HG02678 (cell line): ENCODE measurements around the gene SRCAP.

ENCODE experiments used
- ATAC-seq: cut with Tn5 transposase; IDR thresholded peaks from one replicate; pipeline ENCODE4 v1.9.1; 2021; ENCODE audit warnings: mild to moderate bottlenecking, moderate library complexity; ENCODE audit not compliant: unreplicated experiment

Gene SRCAP

DNA sequence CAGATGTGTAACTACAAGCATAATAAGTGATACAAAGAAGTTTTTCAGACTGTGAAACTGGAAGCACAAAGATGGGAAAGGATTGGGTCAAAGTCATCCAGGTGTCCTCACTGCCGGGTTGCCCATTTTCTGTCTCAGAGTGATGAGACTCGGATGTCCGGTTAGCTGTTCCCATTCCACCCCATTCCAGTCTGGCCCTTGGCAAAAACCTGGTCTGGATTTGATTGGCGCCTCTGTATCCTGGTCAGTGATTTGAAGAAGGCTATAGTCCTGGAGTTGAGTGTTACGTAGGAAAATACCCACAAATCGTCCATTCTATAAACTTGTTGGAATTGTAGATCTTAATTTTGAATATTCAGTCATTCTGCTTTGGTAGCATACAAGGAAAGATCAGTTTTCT lies 29.4 kb downstream of the SRCAP start:
- ATAC-seq = no peak

DNA sequence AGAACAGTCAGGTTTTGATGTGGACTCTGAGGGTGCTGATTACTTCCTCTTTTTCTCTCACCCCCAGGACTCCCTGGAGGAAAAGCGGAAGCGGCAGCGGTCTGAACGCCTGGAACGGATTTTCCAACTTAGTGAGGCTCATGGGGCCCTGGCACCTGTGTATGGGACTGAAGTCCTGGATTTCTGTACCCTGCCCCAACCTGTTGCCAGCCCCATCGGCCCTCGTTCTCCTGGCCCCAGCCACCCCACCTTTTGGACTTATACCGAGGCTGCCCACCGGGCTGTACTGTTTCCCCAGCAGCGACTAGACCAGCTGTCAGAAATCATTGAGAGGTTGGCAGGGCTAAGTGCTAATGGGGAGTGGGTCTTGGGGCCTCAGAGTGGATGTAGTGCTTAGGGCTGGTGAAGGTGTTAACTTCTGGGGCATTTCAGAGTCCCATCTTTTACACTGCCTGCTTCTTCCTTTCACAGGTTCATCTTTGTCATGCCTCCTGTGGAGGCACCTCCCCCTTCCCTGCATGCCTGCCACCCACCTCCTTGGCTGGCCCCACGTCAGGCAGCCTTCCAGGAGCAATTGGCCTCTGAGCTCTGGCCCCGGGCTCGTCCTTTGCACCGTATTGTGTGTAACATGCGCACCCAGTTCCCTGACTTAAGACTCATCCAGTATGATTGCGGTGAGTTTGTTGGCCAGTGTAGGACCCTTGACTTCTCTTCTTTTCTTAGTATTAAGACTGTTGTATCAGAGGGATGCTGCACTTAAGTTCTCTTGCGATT lies 30.1 kb downstream of the SRCAP start:
- ATAC-seq = no peak

DNA sequence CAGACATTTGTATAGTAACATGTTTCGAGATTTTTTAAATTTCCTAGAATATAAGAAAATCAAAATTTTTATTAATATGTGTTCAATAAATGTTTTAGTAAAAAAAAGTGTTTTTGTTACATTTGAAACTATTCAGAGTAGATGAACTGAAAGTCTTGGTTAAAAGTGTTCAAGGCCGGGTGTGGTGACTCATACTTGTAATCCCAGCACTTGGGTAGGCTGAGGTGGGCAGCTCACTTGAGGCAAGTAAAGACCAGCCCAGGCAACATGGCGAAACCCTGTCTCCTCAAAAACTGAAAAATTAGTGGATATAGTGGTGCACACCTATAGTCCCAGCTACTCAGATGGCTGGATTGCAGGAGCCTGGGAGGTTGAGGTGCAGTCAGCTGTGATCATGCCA lies 32.4 kb downstream of the SRCAP start:
- ATAC-seq = no peak

DNA sequence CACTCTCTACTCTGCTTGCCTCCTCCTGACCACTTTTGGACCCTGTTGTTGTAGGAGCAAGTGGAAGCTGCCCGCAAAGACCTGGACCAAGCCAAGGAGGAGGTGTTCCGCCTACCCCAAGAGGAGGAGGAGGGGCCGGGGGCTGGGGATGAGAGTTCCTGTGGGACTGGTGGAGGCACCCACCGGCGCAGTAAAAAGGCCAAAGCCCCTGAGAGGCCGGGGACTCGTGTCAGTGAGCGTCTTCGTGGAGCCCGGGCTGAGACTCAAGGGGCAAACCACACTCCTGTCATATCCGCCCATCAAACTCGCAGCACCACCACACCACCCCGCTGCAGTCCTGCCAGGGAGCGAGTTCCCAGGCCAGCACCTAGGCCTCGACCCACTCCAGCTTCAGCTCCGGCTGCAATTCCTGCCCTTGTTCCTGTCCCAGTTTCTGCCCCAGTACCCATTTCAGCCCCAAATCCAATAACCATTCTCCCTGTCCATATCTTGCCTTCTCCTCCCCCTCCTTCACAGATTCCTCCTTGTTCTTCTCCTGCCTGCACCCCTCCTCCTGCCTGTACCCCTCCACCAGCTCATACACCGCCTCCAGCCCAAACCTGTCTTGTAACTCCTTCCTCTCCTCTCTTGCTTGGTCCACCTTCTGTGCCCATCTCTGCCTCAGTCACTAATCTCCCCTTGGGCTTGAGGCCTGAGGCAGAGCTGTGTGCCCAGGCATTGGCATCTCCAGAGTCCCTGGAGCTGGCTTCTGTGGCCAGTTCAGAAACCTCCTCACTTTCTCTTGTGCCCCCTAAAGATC lies 38.2 kb downstream of the SRCAP start:
- ATAC-seq = no peak

- ATAC-seq = no peak
These were observed 39.0 kb downstream of the SRCAP start for GRCh38 chr16:30737794-30738648.

GRCh38 chr16:30738984-30739951 lies 40.3 kb downstream of the SRCAP start:
- no peak for ATAC-seq

DNA sequence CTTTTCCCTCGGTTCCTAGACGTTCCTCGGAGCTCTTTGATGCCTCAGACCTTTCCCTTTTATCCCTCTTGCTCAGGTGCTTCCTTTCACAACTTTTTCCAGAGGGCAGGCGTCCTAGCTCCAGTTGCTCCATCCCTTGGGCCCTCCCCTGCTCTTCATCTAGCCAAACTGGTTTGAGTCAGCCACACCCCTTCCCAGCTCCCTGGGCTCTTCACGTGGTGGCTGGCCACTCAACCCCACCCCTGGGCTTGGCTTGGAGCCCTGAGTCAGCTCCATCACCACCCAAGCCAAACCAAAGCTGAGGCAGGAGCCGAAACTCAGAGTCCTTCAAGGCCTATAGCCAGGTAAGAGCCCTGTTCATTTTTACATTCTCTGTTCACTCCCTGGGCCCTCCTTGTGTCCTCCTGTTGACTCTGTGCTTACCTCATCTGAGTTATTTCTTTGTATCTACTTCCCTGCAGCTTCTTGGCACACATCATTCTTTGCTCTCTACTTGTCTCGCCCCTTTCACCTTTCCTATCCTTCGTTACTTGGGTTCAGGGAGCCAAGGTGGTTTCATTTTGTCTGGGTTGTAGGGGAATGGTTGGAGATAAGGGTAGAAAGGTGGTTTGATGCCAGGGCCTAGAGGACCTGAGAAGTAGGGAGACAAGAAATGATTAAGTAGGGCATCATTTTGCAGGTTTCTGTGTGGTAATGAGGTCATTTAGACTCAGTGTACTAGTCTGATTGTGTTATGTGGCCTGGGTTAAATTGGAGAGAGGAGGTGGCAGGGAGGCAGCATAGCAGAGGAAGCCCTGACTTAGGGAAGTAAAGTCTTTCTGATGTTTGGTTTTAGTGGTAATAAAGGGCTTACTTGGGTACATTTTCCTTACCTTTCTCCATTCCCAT lies 41.6 kb downstream of the SRCAP start:
- no peak for ATAC-seq

GRCh38 chr16:30741461-30741914 lies 42.5 kb downstream of the SRCAP start:
- ATAC-seq = no peak

DNA sequence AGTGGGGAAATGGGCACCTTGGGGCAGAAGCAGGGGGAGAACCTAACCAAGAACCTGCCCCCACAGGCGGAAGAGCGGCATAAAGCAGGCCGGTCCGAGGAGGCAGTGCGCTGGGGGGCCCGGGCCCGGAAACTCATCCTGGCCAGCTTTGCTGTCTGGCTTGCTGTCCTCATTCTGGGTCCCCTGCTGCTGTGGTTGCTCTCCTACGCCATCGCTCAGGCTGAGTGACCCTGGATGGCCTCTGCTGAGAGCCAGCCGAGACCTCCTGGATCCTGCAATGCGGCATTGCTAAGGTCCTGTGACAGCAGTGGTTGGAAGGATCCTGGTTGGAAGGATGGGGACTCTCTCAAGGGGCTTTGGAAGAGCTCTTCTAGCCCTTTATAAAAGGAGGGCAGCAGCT lies 44.7 kb downstream of the SRCAP start:
- ATAC-seq = no peak

DNA sequence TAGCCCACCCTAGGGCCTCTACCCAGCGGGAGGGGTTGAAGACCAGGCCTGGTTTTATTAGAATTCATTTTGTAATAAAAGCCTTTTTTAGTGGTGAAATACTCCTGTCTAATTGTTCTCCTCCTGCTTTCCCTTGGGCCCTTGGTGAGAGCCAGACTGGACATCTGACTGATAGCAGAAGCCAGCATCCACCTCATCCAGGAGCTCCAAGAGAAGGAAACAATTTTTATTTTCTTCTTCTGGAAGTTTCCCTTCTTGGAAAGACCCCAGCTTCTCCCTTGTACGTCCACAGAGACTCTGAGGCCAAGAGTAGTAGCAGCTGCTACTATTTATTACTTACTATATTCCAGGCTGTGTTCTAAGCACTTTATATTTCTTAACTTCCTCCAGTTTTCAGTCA lies 45.2 kb downstream of the SRCAP start:
- no peak for ATAC-seq

DNA sequence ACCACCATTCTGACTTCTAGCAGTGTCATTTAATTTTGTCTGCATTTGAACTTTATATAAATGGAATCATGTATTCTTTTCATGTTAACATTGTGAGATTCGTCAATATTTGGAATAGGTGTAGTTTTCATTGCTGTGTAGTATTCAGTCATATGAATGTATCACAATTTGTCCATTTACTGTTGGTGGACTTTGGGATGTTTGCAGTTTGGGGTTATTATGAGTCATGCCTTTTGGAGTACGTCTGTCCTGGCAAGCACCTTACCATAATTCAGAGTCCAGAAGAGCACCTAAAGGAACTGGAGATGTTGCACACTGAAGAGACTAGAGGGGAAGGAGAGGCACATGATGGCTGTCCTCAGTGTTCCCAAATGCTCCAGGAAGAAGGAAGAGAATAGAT lies 46.1 kb downstream of the SRCAP start:
- ATAC-seq = no peak

DNA sequence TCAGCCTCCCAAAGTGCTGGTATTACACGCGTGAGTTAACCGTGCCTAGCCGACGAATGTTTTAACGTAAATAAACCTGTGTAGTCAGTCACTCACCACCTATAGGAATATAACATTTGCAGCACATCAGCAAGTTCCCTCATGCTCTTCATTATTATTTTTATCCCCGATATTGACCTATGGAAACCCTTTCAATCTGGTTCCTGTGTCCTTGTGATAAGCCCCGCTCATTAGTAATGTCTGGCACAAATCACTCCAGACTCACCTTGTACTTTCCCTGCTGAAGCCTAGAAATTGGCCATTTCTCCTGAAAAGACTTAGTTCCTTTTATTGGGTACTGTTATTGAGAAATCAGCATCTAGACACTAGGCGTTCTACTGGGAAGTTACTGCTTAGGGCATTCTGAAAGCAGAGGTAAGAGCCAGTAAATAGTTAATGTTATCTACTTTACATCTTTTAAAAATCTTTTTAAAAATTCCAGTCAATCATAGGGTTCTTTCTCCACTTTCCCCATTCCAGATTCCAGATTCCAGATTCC lies 47.7 kb downstream of the SRCAP start:
- no peak for ATAC-seq

- no peak for ATAC-seq
These were observed 48.4 kb downstream of the SRCAP start for GRCh38 chr16:30747331-30747730.

DNA sequence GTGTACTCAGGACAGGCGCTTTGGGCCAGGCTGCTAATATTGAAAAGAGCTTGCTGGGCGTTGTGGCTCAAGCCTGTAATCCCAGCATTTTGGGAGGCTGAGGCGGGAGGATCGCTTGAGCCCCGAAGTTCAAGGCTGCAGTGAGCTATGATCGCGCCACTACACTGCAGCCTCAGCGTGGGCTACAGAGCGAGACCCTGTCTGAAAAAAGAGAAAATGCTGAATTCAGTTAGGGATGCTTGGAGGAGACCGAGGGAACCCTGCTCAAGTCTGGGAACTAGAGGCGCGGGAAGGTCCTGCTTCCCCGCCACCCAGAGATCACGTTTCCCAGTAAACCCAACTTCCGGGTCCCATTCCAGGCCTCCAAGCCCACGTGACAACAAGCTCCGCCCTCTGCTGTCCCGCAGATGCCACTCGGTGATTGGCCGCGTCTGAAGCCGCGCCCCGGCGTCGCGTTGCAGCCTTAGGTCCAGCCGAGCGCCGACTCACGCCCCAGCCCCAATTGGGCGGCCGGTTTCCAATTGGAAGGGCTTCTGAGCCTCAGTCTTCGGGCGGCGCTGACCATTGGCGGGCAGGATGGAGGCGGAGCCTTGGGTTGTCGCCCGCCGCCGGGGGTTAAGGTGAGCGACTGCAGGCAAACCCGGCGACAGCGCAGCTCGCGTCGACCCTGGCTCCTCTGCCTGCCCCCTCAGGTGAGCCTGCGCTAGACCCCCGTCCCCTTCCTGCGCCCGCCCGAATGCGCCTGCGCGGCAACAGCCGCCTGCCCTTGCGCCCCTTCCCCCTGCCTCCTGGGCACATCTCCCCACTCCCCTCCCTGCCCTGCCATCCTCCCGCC lies 49.0 kb downstream of the SRCAP start, which contains the start of gene PHKG2:
Gene PHKG2 (plus strand): TSS at position 627 of the 835 bp plus-strand sequence. CDS start 396 bp downstream, outside the sequence.
- peak; percentile 98 for ATAC-seq

DNA sequence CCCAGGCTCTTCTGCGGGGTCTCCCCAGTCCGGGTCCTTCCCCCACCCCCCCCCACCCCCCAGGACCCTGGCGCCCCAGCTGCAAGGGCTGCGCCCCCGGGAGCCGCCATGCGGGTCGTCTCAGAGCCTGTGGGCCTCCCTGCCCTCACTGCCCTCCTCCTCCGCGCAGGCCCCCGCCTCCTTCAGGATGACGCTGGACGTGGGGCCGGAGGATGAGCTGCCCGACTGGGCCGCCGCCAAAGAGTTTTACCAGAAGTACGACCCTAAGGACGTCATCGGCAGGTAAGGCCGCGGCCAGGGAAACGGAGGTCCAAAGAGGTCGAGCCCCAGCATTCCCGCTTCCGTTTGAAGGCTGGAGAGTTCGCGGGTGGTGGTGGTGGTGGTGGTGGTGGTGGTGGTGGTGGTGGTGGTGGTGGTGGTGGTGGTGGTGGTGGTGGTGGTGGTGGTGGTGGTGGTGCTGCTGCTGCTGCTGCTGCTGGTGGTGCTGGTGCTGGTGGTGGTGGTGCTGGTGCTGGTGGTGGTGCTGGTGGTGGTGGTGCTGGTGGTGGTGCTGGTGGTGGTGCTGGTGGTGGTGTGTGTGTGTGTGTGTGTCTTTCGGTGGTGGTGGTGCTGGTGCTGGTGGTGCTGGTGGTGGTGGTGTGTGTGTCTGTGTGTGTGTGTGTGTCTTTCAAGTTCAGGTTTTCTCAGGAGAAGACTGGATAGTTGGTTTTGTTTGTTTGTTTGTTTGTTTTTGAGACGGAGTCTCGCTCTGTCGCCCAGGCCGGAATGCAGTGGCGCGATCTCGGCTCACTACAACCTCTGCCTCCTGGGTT lies 49.9 kb downstream of the SRCAP start:
- ATAC-seq = no peak

DNA sequence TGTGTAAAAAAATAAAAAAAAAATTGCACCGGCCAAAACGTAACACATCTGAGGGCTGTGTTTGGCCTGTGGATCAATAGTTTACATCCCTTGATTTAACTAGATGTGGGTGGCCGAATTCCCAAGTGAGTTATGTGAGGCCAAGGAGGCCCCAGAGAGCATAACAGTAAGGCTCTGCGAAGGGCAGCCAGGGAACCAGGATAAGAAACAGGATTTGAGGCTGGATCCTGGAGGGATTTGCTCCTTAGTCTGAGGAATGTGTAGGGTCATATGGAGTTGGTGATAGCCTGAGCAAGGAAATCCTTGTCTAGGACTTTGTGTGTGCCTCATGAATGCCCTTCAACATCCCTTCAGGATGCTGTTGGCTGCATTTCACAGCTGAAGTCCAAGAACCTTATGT lies 51.2 kb downstream of the SRCAP start:
- no peak for ATAC-seq

DNA sequence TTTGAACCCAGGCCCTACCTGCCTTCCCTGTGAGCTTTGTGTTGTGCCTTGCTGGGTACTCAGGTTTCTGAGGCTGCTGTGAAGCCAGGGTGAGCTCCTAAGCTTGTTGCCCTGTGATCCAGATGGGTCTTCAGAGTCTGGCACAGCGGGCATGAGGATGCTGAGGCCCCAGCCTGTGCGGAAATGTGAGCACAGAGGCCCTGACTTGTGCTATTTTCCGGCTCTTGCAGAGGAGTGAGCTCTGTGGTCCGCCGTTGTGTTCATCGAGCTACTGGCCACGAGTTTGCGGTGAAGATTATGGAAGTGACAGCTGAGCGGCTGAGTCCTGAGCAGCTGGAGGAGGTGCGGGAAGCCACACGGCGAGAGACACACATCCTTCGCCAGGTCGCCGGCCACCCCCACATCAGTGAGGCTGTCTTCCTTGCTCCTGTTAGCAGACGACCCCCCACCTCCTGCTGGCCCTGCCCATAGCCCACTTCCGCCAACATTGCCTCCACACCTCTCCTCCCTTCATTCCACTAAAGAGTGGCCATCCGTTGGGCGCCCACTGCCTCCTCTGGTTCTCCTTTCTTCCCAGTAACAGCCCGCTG lies 52.0 kb downstream of the SRCAP start:
- no peak for ATAC-seq
